HG03135 (cell line): ENCODE measurements around the gene MLANA.

Source experiments
- ATAC-seq: cut with Tn5 transposase; IDR thresholded peaks from one replicate; pipeline ENCODE4 v1.9.1; 2021; ENCODE audit warnings: mild to moderate bottlenecking, moderate library complexity; ENCODE audit not compliant: unreplicated experiment

Gene MLANA

DNA sequence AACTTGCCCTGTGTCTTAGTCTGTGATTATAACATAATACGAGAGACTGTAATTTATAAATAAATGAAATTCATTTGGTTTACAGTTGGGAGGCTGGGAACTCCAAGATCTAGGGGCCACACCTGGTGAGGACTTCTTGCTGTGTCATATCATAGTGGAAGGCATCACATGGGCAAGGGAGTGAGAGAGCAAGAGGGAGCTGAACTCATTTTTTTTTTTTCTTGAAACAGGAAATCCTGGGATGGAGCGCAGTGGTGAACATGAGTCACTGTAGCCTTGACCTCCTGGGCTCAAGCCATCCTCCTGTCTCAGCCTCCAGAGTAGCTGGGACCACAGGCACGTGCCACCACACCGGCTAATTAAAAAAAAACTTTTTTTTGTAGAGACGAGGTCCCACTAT lies 7.2 kb downstream of the MLANA start:
- no peak for ATAC-seq

DNA sequence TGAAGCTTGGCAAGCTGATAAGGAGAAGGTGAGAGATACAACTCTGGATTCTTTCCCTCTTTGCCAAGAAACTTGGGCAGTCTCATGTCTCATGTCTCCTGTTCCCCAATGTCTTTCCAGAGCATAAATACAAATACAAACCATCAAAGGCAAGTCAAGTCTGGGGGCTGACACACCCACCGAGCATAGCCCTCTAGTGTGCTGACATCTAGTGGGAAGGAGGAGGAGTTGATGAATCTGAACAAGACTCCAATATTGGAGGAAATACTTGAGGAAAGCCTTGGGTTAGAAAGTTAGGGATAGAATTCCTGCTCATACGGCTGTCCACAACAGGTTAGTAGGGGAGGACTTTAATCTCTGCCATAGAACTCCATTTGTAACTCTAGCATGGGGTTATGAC lies 8.6 kb downstream of the MLANA start:
- ATAC-seq, result no peak

- ATAC-seq, result no peak
Observed at GRCh38 chr9:5900622-5901021, 9.9 kb downstream of the MLANA start.

DNA sequence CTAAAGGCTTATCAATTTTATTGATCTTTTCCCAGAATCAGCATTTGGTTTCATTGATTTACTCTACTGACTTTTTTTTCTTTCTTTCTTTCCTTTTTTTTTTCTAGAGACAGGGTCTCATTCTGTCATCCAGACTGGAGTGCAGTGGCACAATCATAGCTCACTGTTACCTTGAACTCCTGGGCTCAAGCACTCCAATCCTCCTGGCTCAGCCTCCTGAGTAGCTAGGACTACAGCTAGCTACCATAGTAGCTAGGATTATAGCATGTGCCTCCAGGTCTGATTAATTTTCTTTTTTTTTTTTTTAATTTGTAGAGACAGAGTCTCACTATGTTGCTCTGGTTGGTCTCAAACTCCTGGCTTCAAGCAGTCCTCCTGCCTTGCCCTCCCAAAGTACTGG lies 11.7 kb downstream of the MLANA start:
- ATAC-seq, result no peak

GRCh38 chr9:5908918-5909317 lies 18.2 kb downstream of the MLANA start:
- ATAC-seq, result no peak

- ATAC-seq, result no peak
Observed at GRCh38 chr9:5909976-5910375, 19.3 kb downstream of the MLANA start.

GRCh38 chr9:5910413-5911057 lies 19.8 kb downstream of the MLANA start:
- no peak for ATAC-seq

- no peak for ATAC-seq
Observed at GRCh38 chr9:5915438-5915837, 24.7 kb downstream of the MLANA start.

DNA sequence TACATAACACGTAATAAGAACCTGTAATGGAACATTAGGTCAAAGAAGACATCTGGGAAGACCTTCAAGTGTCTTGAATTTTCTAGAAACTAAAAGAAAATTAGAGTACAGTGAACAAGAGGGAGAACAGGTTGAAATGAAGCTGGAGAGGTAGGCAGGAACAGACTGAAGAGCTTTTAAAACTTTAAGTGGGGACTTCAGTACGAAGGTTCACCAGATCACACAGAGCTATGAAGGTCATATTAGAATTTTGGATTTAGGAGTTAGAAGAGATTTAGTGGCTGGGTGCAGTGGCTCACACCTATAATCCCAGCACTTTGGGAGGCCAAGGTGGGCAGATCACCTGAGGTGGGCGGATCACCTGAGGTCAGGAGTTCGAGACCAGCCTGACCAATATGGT lies 26.6 kb downstream of the MLANA start:
- ATAC-seq, result no peak

- ATAC-seq, result no peak
Observed at GRCh38 chr9:5917888-5918287, 27.2 kb downstream of the MLANA start.

DNA sequence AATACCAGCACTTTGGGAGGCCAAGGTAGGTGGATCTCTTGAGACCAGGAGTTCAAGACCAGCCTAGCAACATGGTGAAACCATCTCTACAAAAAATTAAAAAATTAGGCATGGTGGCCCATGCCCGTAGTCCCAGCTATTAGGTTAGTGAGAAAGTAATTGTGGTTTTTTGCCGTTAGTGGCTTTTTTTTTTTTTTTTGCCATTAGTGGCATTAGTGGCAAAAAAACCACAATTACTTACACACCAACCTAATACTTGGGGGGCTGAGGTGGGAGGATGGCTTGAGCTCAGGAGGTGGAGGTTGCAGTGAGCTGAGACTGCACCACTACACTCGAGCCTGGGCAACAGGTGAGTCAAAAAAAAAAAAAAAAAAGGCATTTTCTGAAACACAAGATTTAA lies 27.8 kb downstream of the MLANA start:
- ATAC-seq, result no peak

DNA sequence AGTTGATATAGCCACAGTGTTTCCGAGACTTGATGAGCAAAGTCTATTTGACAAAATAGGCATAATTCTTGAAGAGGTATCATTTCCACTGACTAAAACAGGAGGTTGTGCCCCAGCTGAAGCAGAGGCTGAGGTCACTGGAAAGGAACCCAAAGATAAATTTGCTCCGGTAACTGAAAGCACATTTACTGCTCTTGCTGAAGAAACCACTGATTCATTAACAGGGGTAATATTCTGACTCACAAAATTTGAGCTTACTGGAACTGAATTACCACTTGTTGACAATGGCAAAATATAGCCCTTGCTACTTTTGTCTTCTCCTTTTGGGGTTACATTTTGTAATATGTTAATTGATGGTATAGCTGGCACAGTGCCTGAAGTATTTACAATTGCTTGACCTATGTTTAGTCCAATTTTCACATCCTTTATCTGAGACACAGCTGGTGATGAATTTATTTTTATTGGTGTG lies 30.2 kb downstream of the MLANA start:
- peak; percentile 72 for ATAC-seq

- ATAC-seq, result no peak
Observed at GRCh38 chr9:5922192-5922591, 31.5 kb downstream of the MLANA start.

GRCh38 chr9:5931657-5932056 lies 41.0 kb downstream of the MLANA start:
- ATAC-seq, result no peak

DNA sequence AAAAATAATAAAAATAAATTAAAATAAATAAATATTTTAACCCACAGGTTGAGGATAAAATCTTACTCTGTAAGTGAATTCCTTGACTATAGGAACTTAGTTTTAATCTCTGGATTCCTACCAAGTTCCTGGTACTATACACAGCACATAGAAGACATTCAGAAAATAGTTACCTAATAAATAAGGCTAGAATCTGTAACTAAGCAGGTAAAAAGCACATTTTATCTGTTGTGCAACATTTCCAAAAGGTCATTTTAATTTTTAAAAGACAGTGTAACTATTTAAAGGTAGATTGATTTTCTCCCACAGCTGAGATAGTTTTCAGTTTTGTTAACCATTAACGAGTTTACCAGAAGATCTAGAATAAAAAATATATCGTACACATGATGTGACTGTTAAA lies 47.8 kb downstream of the MLANA start:
- ATAC-seq, result no peak

DNA sequence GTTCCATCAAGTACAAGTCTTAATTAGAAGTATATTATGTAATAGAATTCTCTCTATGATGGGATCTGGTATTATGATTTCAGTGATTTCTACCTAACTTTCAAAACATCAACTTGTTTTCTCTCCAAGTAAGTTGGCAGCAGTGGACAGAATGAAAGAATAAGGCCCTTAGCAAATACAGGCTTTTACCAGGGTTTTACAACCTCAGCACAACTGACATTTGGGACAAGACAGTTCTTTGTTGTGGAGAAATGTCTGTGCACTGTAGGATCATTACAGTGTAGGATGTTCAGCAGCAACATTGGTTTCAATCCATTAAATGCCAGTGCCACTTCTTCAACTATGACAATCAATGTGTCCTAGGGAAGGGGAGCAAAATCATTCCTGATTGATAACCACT lies 48.8 kb downstream of the MLANA start:
- ATAC-seq, result no peak

- ATAC-seq, result no peak
Observed at GRCh38 chr9:5941214-5941613, 50.5 kb downstream of the MLANA start.

DNA sequence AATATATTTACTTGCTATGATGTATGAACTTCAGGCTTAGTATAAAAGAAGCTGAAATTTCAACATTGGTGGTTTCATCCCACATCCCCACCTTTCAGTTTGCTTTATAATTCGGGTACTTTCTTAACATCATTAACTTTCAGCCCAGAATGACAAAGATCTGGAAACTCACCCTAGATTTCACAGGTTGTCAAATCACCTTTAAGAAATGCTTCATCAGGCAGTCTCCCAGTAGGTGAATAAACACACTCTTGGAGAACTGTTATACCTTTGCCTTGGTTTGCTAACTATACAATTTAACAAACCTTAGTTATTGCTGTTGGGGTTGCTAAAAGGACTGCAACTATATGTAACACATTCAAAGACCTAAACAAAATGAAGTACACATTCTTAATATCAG lies 54.4 kb downstream of the MLANA start:
- no peak for ATAC-seq

GRCh38 chr9:5947912-5948311 lies 57.2 kb downstream of the MLANA start:
- ATAC-seq, result no peak

- no peak for ATAC-seq
Observed at GRCh38 chr9:5949103-5949699, 58.5 kb downstream of the MLANA start.

- no peak for ATAC-seq
Observed at GRCh38 chr9:5950261-5950660, 59.6 kb downstream of the MLANA start.

- ATAC-seq, result no peak
Observed at GRCh38 chr9:5951686-5952211, 61.1 kb downstream of the MLANA start.
